ENCODE results near the gene TMEM178A. TPM values are rescaled to one million over a fixed set of nuclear protein-coding genes. Genes with fewer than 3 reads are reported as not detected.
"Not testable (repeated sequence)": the region's sequence is repeated elsewhere in the genome, so short reads cannot be mapped to it uniquely, and the experiment has no call there.

The TMEM178A gene
- total RNA-seq, 4 donors from 2014 or later: 0.68 to 1.4 (median 1.1) TPM

GRCh38 chr2:39623917-39624316 lies 41.8 kb upstream of the TMEM178A start:
- 67 to 68% methylated on average over 5 of the region's 5 CpGs for WGBS, 2 donors
- no peak for DNase-seq (ENCODE audit: low spot score in 2 of 2)
- no peak overlapping the region for H3K4me3 ChIP-seq (ENCODE audit: low read depth, poor library complexity, severe bottlenecking)
- no peak for TF ChIP-seq POLR2A (IDR thresholded peaks at IDR 0.05)
- no peak for TF ChIP-seq CTCF (IDR thresholded peaks at IDR 0.05)
- intact Hi-C loops (cut with DNase I; ENCODE audit: low total_unique reads): no loop called here

GRCh38 chr2:39625193-39625926 lies 40.4 kb upstream of the TMEM178A start:
- H3K4me3 ChIP-seq (ENCODE audit: low read depth, poor library complexity, severe bottlenecking): no peak overlapping the region
- 62 to 63% methylated on average over 9 of the region's 9 CpGs for WGBS, 2 donors
- no peak for DNase-seq (ENCODE audit: low spot score in 2 of 2)
- intact Hi-C loops (cut with DNase I; ENCODE audit: low total_unique reads): no loop called here
- TF ChIP-seq POLR2A (IDR thresholded peaks at IDR 0.05) (no peak), CTCF (IDR thresholded peaks at IDR 0.05) (no peak)

GRCh38 chr2:39625927-39626270 lies 39.8 kb upstream of the TMEM178A start:
- no peak for TF ChIP-seq POLR2A (IDR thresholded peaks at IDR 0.05)
- intact Hi-C loops (cut with DNase I; ENCODE audit: low total_unique reads): no loop called here
- no peak overlapping the region for H3K4me3 ChIP-seq (ENCODE audit: low read depth, poor library complexity, severe bottlenecking)
- no peak for DNase-seq (ENCODE audit: low spot score in 2 of 2)
- 58 to 63% methylated on average over 5 of the region's 5 CpGs for WGBS, 2 donors

- WGBS, 2 donors: 91 to 93% methylated on average over 12 to 15 of the region's 28 CpGs
- intact Hi-C loops (cut with DNase I; ENCODE audit: low total_unique reads); H3K4me3 ChIP-seq (ENCODE audit: low read depth, poor library complexity, severe bottlenecking); DNase-seq (ENCODE audit: low spot score in 2 of 2): not testable (repeated sequence)
These were observed 37.4 kb upstream of the TMEM178A start for GRCh38 chr2:39628346-39628745.

- WGBS, 2 donors: 84 to 85% methylated on average over 3 of the region's 3 CpGs
- TF ChIP-seq CTCF (IDR thresholded peaks at IDR 0.05) (no peak), POLR2A (IDR thresholded peaks at IDR 0.05) (no peak)
- intact Hi-C loops (cut with DNase I; ENCODE audit: low total_unique reads): no loop called here
- H3K4me3 ChIP-seq (ENCODE audit: low read depth, poor library complexity, severe bottlenecking): no peak overlapping the region
- DNase-seq (ENCODE audit: low spot score in 2 of 2): no peak
These were observed 36.1 kb upstream of the TMEM178A start for GRCh38 chr2:39629646-39630045.

- TF ChIP-seq CTCF (IDR thresholded peaks at IDR 0.05) (no peak), POLR2A (IDR thresholded peaks at IDR 0.05) (no peak)
- intact Hi-C loops (cut with DNase I; ENCODE audit: low total_unique reads): no loop called here
- WGBS, 2 donors: 84 to 86% methylated on average over 3 of the region's 3 CpGs
- H3K4me3 ChIP-seq (ENCODE audit: low read depth, poor library complexity, severe bottlenecking): no peak overlapping the region
- DNase-seq (ENCODE audit: low spot score in 2 of 2): no peak
These were observed 34.5 kb upstream of the TMEM178A start for GRCh38 chr2:39631256-39631655.

- no peak for DNase-seq (ENCODE audit: low spot score in 2 of 2)
- WGBS, 2 donors: 60 to 63% methylated on average over 3 of the region's 3 CpGs
- TF ChIP-seq CTCF (IDR thresholded peaks at IDR 0.05) (no peak), POLR2A (IDR thresholded peaks at IDR 0.05) (no peak)
- intact Hi-C loops (cut with DNase I; ENCODE audit: low total_unique reads): no loop called here
- H3K4me3 ChIP-seq (ENCODE audit: low read depth, poor library complexity, severe bottlenecking): no peak overlapping the region
These were observed 34.0 kb upstream of the TMEM178A start for GRCh38 chr2:39631718-39632117.

Measured in lower leg skin (tissue), 4 donors.